HG03103 (cell line): ENCODE measurements around the gene FPGS.
"Not testable (repeated sequence)": the region's sequence is repeated elsewhere in the genome, so short reads cannot be mapped to it uniquely, and the experiment has no call there.

Experiments used
- ATAC-seq: cut with Tn5 transposase; IDR thresholded peaks from one replicate; pipeline ENCODE4 v1.9.1; 2021; ENCODE audit warnings: low read depth; ENCODE audit not compliant: unreplicated experiment

The FPGS gene

GRCh38 chr9:127835991-127836516 is 33.4 kb downstream of the FPGS start:
- ATAC-seq = no peak

GRCh38 chr9:127836561-127836960 is 33.9 kb downstream of the FPGS start:
- ATAC-seq = not testable (repeated sequence)

- ATAC-seq = no peak
Measured at GRCh38 chr9:127837346-127837745, 34.7 kb downstream of the FPGS start.

GRCh38 chr9:127838375-127839078 is 35.8 kb downstream of the FPGS start:
- no peak for ATAC-seq

GRCh38 chr9:127841087-127841835 is 38.6 kb downstream of the FPGS start:
- no peak for ATAC-seq

GRCh38 chr9:127844821-127845359 is 42.2 kb downstream of the FPGS start:
- no peak for ATAC-seq

GRCh38 chr9:127845619-127846018 is 42.9 kb downstream of the FPGS start:
- ATAC-seq = not testable (repeated sequence)

- ATAC-seq = no peak
Measured at GRCh38 chr9:127846443-127847177, 43.9 kb downstream of the FPGS start.

GRCh38 chr9:127847178-127847510 is 44.5 kb downstream of the FPGS start:
- no peak for ATAC-seq

GRCh38 chr9:127847833-127848755 is 45.4 kb downstream of the FPGS start:
- ATAC-seq = no peak

GRCh38 chr9:127848756-127849504 is 46.2 kb downstream of the FPGS start:
- no peak for ATAC-seq

- ATAC-seq = no peak
Measured at GRCh38 chr9:127850286-127850830, 47.7 kb downstream of the FPGS start.

- no peak for ATAC-seq
Measured at GRCh38 chr9:127852829-127853228, 50.1 kb downstream of the FPGS start.

GRCh38 chr9:127853312-127854183 is 50.9 kb downstream of the FPGS start:
- no peak for ATAC-seq

- ATAC-seq = no peak
Measured at GRCh38 chr9:127854184-127854806, 51.6 kb downstream of the FPGS start, which contains the start of gene ENG. TSS of gene ENG (minus strand) at chr9:127854658. CDS start at chr9:127854355, 303 bp downstream.

- no peak for ATAC-seq
Measured at GRCh38 chr9:127854960-127855359, 52.3 kb downstream of the FPGS start.

- ATAC-seq = no peak
Measured at GRCh38 chr9:127855522-127855921, 52.8 kb downstream of the FPGS start.
